Ascending aorta (tissue), 2 donors: Measurements from ENCODE around the gene ACBD7. TPM values are rescaled to one million over a fixed set of nuclear protein-coding genes. Genes with fewer than 3 reads are reported as not detected.

ENCODE experiments used
- DNase-seq, 2 donors: peaks; one replicate each; pipeline ENCODE4 v3.0.0-alpha.2; 2019; ENCODE audit warnings: low spot score in 2 of 2
- H3K27ac ChIP-seq, 2 donors: fragments of 200-600 bp; sonication (generic); one replicate each; pipeline ENCODE4 v1.5.1; 2016 to 2017; ENCODE audit warnings: mild to moderate bottlenecking in 1 of 2
- H3K27me3 ChIP-seq: fragments of 200-600 bp; sonication (generic); one replicate; pipeline ENCODE4 v1.5.1; 2017
- H3K36me3 ChIP-seq, 2 donors: fragments of 200-600 bp; sonication (generic); one replicate each; pipeline ENCODE4 v1.5.1; 2016
- H3K4me1 ChIP-seq, 2 donors: fragments of 200-600 bp; sonication (generic); one replicate each; pipeline ENCODE4 v1.5.1; 2016 to 2017; ENCODE audit warnings: mild to moderate bottlenecking in 1 of 2
- H3K4me3 ChIP-seq, 2 donors: fragments of 200-600 bp; sonication (generic); one replicate each; pipeline ENCODE4 v1.5.1; 2016 to 2017; ENCODE audit warnings: mild to moderate bottlenecking in 1 of 2
- H3K9me3 ChIP-seq, 2 donors: fragments of 200-600 bp; sonication (generic); one replicate each; pipeline ENCODE4 v1.5.1; 2016
- CTCF ChIP-seq, 3 experiments: fragments of 200-600 bp in 2 of 3; fragments of 450-650 bp in 1 of 3; sonication (generic) in 2 of 3; IDR thresholded peaks; one replicate each; pipeline ENCODE4 v1.5.1; 2016 to 2019; ENCODE audit warnings: antibody characterized with exemption in 3 of 3, mild to moderate bottlenecking in 1 of 3, moderate library complexity in 1 of 3
- intact Hi-C: fragments of 100-400 bp; cut with DNase I; formaldehyde crosslinking; loops from one replicate; pipeline ENCODE4 v1.15.1; 2023
- total RNA-seq: library from RNA; depleted of rRNA; stranded (reverse); fragments of >200 nt; gene quantifications from one replicate; pipeline ENCODE4 v1.1.0, GENCODE V29; 2016

ACBD7 gene
- total RNA-seq, 1 donor from 2014 or later, result not detected

GRCh38 chr10:15027741-15028140 lies 60.8 kb downstream of the ACBD7 start:
- no peaks in the 10 kb centered on the region for H3K4me1 ChIP-seq
- H3K9me3 ChIP-seq, result no peaks in the 10 kb centered on the region
- no peaks in the 10 kb centered on the region for H3K36me3 ChIP-seq
- TF ChIP-seq CTCF (IDR thresholded peaks at IDR 0.05), result no peak
- H3K4me3 ChIP-seq, result no peak overlapping the region
- H3K27ac ChIP-seq, result no peak overlapping the region
- no peaks in the 10 kb centered on the region for H3K27me3 ChIP-seq
- DNase-seq, result no peak
- intact Hi-C loops, result no loop called here

Other genes with a start within 250 kb of the ACBD7 start
- gene SUV39H2, start 209.9 kb downstream of the ACBD7 start, total RNA-seq, result not detected
- 8.6 TPM for gene DCLRE1C, start 134.7 kb downstream of the ACBD7 start, total RNA-seq
- not detected for gene MEIG1, start 129.4 kb downstream of the ACBD7 start, total RNA-seq
- 3.7 TPM for gene OLAH, start 44.8 kb downstream of the ACBD7 start, total RNA-seq
- not detected for gene RPP38, start 8.6 kb upstream of the ACBD7 start, total RNA-seq
- 11.9 TPM for gene NMT2, start 79.9 kb upstream of the ACBD7 start, total RNA-seq